HG03521 (cell line): Measurements from ENCODE around the gene TMCC2.

ENCODE experiments used
- ATAC-seq: cut with Tn5 transposase; IDR thresholded peaks from one replicate; pipeline ENCODE4 v1.9.1; 2021; ENCODE audit warnings: mild to moderate bottlenecking, moderate library complexity; ENCODE audit not compliant: unreplicated experiment

Gene TMCC2

DNA sequence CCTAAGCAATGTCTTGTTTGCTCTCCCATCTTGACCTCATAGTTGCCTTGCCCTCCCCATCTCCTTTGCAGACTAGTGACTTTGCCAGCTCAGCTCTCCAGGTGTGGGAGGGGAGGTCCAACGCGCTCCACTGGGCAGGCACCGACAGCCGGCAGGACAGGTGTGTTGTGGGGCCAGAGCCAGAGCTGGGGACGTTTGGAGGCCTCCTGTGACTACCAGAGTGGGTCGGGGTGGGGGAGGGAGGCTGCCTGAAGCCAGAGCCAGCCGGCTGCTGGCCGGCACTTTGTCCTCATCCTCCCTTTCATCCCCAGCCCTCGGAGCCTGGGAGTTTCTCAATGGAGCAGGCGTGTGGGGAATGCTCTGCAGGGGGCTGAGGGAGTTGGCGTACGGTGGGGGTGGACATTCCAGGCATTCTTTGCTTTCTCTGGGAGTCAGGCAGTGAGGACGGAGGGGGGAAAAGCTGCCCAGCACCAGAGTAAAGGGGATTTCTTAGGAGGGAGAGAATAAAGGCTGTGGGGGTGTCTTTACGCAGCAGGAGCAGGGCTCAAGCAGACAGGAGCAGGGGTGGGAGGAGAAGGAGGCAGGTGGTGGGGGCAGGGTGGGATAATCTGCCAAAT lies 73.6 kb downstream of the TMCC2 start:
- ATAC-seq, result no peak

DNA sequence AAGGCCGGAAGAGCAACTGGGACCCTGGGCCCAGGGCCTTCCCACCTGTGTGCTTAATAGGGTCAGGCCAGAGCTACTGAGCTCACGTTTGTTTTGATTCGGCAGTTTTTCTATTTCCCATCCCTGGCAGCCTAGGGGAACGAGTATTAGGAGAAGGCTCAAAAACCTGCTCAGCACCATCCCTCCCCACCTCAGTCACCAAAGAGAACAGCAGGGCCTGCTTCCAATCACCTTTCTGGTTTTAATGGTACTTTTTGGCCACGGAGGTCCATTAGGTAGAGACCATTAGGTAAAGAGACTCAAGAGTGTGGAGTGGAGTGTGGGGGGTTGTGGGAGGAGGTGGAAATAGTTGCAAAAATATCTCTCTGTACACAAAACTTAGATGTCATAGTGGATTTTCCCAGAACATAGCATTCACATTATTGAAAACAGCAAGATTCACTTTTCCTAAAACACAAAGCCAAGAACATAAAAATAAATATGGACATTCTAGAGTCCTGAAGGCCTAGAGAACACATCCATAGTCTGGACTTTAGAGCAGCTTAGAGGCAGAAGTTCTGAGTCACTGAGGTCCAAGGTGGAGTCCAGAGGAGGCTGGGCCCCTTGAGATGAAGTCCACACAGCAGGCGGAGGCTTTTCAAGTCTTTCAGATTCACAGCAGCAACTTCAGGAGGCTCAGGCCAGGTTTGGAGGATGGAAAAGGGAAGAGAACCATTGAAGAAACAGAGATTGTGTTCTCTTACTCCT lies 74.3 kb downstream of the TMCC2 start:
- ATAC-seq, result no peak

DNA sequence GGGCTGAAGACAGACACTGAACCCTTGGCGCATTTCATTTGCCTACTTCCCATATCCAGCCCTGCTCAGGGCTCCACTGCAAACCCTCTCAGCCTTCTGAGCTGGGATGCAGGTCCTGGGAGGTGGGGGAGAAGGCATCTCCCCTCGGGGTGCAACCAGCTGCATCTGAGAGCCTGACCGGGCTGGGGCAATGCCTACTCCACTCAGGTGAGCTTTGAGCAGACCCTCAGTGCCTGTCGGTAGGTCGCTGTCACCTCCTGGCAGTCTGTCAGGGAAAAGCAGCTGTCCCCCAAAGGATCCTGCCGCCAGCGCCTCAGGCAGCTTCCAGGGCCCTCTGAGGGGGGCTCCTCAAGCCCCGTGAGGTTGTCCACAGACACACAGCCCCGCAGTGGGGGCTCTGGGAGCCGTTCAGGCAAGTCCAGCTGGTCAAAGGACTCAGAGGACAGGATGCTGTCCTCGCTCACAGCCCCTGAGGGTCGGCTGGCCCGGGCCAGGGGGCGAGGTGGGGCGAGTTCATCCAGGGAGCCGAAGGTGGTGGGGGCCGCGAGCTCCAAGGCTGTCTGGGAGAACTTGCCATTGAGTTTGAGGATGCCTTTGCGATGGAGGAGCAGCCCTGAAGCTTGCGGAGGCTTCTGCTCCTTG lies 75.6 kb downstream of the TMCC2 start:
- no peak for ATAC-seq

- no peak for ATAC-seq
Measured at GRCh38 chr1:205304046-205304694, 76.4 kb downstream of the TMCC2 start.

DNA sequence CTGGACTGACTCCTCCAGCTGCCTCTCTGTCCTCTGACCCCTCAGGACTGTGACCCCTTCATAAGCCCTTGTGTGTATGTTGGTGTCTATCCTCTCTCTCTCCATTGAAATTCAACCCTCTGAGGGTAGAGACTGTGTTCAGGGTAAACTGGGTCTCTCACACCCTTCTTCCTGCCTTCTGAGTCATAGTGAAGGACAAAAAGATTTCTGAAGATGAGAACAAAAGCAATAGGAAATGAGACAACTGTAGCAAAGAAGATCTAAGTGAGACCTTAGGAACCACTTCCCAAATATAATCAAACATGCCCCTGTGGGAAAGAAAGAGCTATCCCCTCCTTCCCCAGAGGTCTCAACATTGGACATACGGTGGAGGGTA lies 76.9 kb downstream of the TMCC2 start:
- ATAC-seq, result no peak

- no peak for ATAC-seq
Measured at GRCh38 chr1:205306929-205307566, 79.3 kb downstream of the TMCC2 start.

DNA sequence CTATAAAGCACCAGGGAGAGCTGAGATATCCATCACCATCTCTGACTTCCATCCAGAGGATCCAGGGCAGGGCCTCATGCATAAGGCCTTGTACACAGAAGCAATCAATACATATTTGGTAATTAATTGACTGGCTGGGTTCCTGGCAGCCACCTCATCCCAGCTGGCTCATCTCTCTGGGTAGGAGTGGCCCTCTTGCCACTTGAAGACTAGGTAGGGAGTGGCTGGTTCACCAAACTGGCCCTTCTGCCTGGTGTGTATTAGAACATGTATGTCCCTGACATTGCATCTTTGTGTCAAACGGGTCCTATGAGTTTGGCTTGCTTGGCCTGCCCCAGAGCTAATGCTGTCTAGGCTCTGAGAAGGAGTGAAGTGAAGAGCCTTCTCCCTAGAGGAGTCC lies 82.0 kb downstream of the TMCC2 start:
- no peak for ATAC-seq

DNA sequence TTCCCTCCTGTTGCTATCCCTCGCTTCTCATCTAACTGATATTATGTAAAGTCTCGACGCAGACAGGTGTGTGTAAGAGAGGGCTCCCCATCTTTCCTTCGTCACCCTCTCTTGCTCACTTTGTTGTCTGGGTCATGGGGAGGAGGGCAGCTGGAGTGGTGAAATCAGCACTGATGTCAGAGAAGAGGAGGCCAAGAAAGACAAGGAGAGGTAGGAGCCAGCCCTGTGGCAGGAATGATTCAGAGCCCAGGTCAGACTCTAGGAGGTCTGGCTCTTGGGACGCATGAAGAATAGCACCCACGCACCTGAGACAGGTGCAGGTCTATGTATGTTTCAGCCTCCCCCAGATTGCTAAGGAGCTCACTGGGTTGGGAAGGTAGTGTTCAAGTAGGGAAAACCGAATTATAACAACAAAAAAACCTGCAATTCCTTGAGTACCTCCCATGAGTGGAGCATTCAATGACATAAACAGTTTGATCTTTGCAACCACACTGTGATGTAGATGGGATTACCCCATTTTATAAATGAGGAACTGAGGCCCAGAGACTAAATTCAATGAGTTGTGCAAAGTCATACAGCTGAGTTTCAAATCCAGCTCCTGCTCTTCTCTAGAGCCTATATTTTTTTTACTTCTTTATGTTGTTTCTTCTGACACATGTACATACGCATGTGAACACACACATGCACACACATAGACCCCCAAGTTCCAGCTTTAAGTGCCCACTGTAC lies 83.4 kb downstream of the TMCC2 start:
- no peak for ATAC-seq

- ATAC-seq, result no peak
Measured at GRCh38 chr1:205312866-205313562, 85.3 kb downstream of the TMCC2 start.

DNA sequence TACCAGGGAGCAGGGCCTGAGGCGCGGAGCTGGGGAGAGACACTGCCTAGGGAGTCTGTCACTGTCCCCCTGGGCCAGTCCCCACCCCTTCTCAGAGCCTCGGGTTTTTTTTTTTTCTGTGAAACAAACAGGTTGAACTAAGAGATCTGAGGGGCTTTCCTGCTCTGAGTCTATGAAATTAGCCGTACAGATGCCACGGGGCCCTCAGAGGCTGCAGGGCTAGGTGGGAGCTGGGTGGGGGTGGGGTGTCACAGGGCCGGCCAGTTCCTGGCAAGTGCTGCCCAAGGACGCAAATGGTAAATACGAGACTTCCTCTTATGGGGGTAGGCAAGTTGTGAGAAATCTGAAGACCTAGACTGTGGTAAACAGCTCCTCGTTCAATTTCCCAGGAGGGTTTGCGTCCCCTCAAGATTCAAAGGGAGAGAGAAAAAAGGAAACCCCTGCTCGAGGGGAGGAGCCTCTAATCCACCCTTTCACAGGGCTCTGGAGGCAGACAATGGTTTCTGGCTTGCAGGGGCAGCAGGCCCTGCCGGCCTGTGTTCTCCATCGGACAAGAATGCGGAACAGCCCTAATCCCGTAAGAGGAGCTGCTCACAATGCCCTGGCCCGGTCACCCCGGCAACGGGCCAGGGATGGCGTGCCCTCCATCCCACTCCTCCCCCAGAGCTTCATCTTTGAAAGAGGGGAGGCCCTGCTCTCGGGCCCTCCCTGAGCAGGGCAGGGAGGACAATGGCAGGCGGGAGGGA lies 86.0 kb downstream of the TMCC2 start:
- ATAC-seq, result peak; percentile 36

GRCh38 chr1:205315008-205315618 lies 87.4 kb downstream of the TMCC2 start:
- ATAC-seq, result no peak

GRCh38 chr1:205316161-205316566 lies 88.4 kb downstream of the TMCC2 start:
- ATAC-seq, result no peak

GRCh38 chr1:205317311-205317917 lies 89.7 kb downstream of the TMCC2 start:
- no peak for ATAC-seq

DNA sequence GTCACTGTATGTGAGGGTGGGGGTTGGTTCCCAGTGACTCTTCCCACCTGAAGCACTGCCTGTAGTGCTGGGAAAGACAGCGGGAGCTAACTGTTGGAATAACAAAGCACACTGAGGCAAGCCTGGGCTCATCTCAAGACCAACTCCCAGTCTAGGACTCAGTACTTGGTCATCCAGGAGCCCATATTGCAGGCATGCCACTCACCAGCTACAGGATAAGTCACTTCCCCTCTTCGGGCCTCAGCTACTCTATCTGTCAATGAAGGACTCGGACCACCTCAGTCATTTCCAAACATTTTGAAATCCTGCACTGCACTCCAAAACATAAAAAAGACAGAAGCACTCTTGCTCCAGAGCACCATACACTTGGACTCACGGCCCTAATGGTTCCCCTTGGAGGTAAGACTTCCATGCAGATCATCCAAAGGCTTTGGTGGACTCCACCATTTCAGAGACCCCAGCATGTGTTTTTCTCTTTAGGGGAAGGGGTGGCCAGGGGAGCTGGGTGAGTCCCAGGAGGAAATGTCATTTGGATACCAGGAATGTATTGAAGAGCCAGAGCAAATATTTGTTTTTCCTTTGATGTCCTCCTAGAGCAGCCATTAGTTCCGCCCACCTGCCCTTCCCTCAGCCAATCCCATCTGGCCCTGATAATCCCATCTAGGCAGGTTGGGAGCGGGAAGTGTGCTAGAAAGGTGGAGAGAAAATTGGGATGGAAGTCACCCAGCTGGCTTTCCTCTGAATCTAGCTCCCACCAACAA lies 90.7 kb downstream of the TMCC2 start:
- no peak for ATAC-seq

GRCh38 chr1:205319081-205320018 lies 91.6 kb downstream of the TMCC2 start:
- ATAC-seq, result no peak

DNA sequence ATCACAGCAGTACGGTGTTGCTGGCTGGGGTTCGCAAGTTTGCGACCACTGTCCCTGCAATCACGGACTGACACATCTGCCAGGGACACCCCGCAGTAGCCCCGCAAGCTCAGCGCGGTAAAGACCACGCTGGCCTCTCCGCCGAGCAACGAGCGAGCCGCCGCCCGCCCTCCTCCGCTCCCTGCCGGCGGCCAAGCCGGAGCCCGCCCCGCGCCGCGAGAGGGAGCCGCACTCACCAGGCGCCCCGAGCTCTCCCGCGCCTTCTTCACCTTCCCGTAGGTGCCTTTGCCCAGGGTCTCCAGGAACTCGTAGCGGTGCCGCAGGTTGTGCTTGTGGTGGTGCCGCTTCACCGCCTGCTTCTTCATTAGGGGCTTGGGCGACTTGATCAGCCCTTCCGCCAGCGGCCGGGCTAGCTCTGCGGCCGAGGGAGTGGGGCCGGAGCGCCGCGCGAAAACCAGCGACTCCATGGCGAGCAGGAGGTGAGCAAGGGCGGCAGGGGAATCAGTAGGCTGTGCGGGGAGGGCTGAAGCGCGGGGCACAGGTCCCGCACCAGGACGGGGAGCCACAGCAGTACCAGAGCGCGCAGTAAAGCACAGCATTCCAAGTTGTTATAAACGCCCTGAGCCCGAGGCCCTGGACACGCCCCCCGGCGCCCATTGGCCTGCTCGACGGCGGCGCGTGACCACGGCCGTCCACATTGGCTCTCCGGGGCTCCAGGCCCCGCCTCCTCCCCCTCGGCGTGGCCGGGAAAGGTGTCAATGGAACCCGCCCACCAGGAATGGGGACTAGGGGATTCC lies 93.6 kb downstream of the TMCC2 start, which contains the start of gene NUAK2:
Gene NUAK2 (minus strand): TSS at position 584 of the 797 bp plus-strand sequence. CDS start 117 bp downstream, at position 467.
- no peak for ATAC-seq
